Measurements from ENCODE around the gene AHSP.

Gene AHSP

GRCh38 chr16:31525113-31525512 is 2.6 kb upstream of the AHSP start:
- Histone ChIP-seq H2AFZ (ENCODE audit: low read length) (0 out of 2 replicates have a peak overlapping the region, but pooled peaks have one; percentile 46), H3K79me2 (ENCODE audit: insufficient read depth, low read length) (no peaks in the 10 kb centered on the region), H3K4me1 (ENCODE audit: insufficient read depth, low read length, poor library complexity, severe bottlenecking) (peaks cover 55% of the 10 kb centered on the region), H4K20me1 (ENCODE audit: insufficient read depth, low read length, poor library complexity, severe bottlenecking) (no peaks in the 10 kb centered on the region), H3K4me2 (ENCODE audit: low read depth, low read length, poor library complexity, severe bottlenecking) (no peak overlapping the region), H3K36me3 (ENCODE audit: insufficient read depth, low read length) (no peaks in the 10 kb centered on the region), H3K9me3 (ENCODE audit: insufficient read depth, low read depth, low read length) (no peaks in the 10 kb centered on the region), H3F3A (ENCODE audit: low read depth) (no peaks in the 10 kb centered on the region), H3K27me3 (ENCODE audit: insufficient read depth, low read length, poor library complexity, severe bottlenecking) (no peaks in the 10 kb centered on the region), H3K4me3 (ENCODE audit: low read length, poor library complexity, severe bottlenecking) (no peak overlapping the region), H3K9ac (ENCODE audit: low read depth, low read length, poor library complexity, severe bottlenecking) (no peak overlapping the region), H3K9me2 (replicated peaks; ENCODE audit: low read depth, low read length) (no peaks in the 10 kb centered on the region)
- no peak for TF ChIP-seq EZH2phosphoT487 (IDR thresholded peaks at IDR 0.05; ENCODE audit: borderline replicate concordance)
- TF ChIP-seq CTCF (conservative IDR thresholded peaks at IDR 0.05; ENCODE audit: low read length) = no peak

- Histone ChIP-seq H3K9ac (ENCODE audit: low read depth, low read length, poor library complexity, severe bottlenecking) (peak overlapping the region; percentile 27), H3K4me3 (ENCODE audit: low read length, poor library complexity, severe bottlenecking) (no peak overlapping the region), H4K20me1 (ENCODE audit: insufficient read depth, low read length, poor library complexity, severe bottlenecking) (no peaks in the 10 kb centered on the region), H3K4me1 (ENCODE audit: insufficient read depth, low read length, poor library complexity, severe bottlenecking) (peaks cover 41% of the 10 kb centered on the region), H3F3A (ENCODE audit: low read depth) (no peaks in the 10 kb centered on the region), H3K79me2 (ENCODE audit: insufficient read depth, low read length) (no peaks in the 10 kb centered on the region), H3K9me3 (ENCODE audit: insufficient read depth, low read depth, low read length) (no peaks in the 10 kb centered on the region), H3K27me3 (ENCODE audit: insufficient read depth, low read length, poor library complexity, severe bottlenecking) (no peaks in the 10 kb centered on the region), H3K36me3 (ENCODE audit: insufficient read depth, low read length) (no peaks in the 10 kb centered on the region), H2AFZ (ENCODE audit: low read length) (peak overlapping the region; percentile 35; the same call in 1 of the 2 replicates), H3K4me2 (ENCODE audit: low read depth, low read length, poor library complexity, severe bottlenecking) (peak overlapping the region; percentile 28), H3K9me2 (replicated peaks; ENCODE audit: low read depth, low read length) (no peaks in the 10 kb centered on the region)
- TF ChIP-seq CTCF (conservative IDR thresholded peaks at IDR 0.05; ENCODE audit: low read length) = no peak
- TF ChIP-seq EZH2phosphoT487 (IDR thresholded peaks at IDR 0.05; ENCODE audit: borderline replicate concordance) = no peak
These were observed 915 bp downstream of the AHSP start for GRCh38 chr16:31528523-31529107.

GRCh38 chr16:31529108-31529936 is 1.6 kb downstream of the AHSP start:
- H3K9me3 ChIP-seq (ENCODE audit: insufficient read depth, low read depth, low read length) = no peaks in the 10 kb centered on the region
- H2AFZ ChIP-seq (ENCODE audit: low read length) = peak overlapping the region; percentile 35; the same call in 1 of the 2 replicates
- H3F3A ChIP-seq (ENCODE audit: low read depth) = no peaks in the 10 kb centered on the region
- H3K79me2 ChIP-seq (ENCODE audit: insufficient read depth, low read length) = no peaks in the 10 kb centered on the region
- peaks cover 37% of the 10 kb centered on the region for H3K4me1 ChIP-seq (ENCODE audit: insufficient read depth, low read length, poor library complexity, severe bottlenecking)
- H3K27me3 ChIP-seq (ENCODE audit: insufficient read depth, low read length, poor library complexity, severe bottlenecking) = no peaks in the 10 kb centered on the region
- H4K20me1 ChIP-seq (ENCODE audit: insufficient read depth, low read length, poor library complexity, severe bottlenecking) = no peaks in the 10 kb centered on the region
- TF ChIP-seq CTCF (conservative IDR thresholded peaks at IDR 0.05; ENCODE audit: low read length) (no peak), EZH2phosphoT487 (IDR thresholded peaks at IDR 0.05; ENCODE audit: borderline replicate concordance) (no peak)
- H3K9ac ChIP-seq (ENCODE audit: low read depth, low read length, poor library complexity, severe bottlenecking) = peak overlapping the region; percentile 27
- H3K9me2 ChIP-seq (replicated peaks; ENCODE audit: low read depth, low read length) = no peaks in the 10 kb centered on the region
- H3K4me2 ChIP-seq (ENCODE audit: low read depth, low read length, poor library complexity, severe bottlenecking) = no peak overlapping the region
- no peak overlapping the region for H3K4me3 ChIP-seq (ENCODE audit: low read length, poor library complexity, severe bottlenecking)
- H3K36me3 ChIP-seq (ENCODE audit: insufficient read depth, low read length) = no peaks in the 10 kb centered on the region
